ENCODE data around the gene TMTC1.
"Not testable (repeated sequence)": the region's sequence is repeated elsewhere in the genome, so short reads cannot be mapped to it uniquely, and the experiment has no call there.

Gene TMTC1

DNA sequence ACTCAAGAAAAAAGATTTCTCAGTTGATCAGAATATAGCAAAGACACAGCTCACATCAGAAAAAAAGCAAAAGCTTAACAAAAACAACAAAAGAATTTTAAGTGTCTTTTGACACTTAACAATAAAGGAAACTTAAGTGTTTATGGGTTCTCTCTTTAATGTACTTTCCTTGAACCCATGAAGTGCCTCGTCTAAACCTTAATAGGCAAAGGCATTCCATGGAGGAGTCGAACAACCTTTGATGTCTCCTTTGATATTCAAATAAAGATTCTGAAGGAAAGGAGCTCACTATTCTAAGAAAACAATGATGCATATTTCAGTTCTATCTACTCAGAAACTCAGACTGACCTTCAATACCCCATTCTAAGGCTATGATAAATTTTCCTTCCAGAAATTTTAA lies 116.7 kb downstream of the TMTC1 start:
- no peak for DNase-seq (ENCODE audit: low read depth)

DNA sequence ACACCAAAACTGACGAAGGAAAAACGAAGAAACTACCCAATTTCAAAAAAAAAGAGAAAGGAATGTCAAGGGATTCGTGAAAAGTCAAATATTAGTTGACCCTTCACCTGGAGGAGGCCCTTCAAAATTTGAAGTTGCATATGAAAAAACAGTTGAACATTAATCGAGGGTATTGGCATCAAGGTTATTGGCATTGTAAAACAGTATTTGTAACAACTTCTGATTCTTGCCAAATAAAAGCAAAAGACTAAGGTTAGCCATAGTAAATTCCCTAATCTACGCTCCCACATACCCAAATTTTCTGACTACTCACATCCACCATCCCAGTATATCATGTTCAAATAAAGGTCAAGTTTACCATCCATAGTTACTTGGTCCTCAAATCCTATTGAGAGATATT lies 118.6 kb downstream of the TMTC1 start:
- no peak for DNase-seq (ENCODE audit: low read depth)

DNA sequence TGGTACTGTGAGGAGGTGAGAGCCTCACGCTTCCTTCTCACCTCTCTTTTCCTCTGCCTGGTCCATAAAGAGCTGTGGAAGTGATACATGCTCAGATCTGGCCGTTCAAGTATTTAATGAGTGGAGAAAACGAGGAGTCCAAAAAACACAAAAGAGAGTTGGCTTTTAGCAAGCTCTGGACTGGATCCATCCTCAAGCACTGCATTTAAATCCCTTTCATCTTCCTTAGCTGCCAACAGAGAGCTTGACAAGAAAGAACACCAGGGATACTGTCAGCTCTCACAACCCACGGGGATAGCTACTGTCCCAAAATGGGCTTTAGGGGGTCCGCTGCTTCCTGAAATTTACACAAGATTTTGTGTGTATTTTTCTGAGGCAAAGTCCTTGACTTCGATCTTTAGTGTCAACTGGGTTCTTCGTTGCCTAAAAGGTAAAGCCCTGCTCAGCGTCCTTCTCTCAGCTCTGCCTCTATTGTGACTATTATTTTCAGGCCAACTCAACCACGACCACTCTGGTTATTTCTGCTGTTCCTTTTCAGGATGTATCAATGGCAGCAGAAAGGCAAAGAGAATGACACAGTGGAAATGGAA lies 120.9 kb downstream of the TMTC1 start:
- DNase-seq (ENCODE audit: low read depth) = no peak

DNA sequence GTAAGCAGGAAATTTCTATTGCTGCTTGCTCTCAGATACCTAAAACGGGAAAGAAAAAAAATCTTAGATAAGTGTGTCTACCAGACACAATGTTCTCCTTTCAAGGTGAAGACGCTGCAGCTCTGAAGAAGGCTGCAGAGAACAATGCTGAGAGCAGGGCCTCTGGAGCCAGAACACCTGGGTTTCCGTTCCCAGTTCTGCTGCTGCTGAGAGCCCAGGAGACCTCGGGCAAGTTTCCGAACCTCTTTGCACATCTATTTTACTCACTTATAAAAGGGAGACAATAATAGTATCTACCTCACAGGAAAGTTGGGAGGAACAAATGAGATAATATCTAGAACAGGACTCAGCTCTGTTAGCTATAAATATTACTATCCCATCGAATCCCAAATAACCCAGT lies 122.9 kb downstream of the TMTC1 start:
- no peak for DNase-seq (ENCODE audit: low read depth)

DNA sequence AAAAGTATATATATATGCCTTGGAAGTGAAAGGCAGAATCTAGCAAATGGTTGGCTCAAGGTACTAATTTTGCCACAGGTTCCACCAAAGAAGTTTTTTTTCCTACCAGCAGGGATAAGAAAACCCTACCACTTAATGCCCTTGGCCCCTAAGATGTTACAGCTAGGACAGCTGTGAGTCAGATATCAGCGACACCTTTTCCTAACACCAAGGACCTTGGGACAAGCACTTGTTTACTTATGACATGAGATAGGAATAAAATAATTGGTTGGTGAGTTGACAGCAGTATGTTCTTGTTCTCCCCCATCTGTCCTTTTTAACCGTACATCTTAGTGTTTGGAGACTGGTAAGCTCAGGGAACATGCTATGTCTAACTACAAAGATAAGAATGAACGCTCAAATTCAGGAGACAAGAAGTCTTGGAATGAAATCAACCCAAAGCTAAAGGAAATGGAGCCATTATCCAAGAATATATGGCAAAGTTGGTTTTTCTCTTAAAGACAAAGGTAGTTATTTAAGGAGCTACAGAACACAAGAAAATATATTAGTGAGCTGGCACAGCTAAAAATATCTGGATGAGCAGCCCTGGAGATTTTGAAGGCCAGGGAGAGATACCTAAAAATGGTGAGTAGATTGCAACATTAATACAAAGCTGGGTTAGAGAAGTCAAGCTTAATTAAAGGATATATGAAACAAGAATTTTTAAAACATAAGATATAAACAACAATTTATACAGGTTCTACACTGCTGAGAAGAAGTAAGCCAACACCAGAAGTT lies 126.8 kb downstream of the TMTC1 start:
- no peak for DNase-seq (ENCODE audit: low read depth)

DNA sequence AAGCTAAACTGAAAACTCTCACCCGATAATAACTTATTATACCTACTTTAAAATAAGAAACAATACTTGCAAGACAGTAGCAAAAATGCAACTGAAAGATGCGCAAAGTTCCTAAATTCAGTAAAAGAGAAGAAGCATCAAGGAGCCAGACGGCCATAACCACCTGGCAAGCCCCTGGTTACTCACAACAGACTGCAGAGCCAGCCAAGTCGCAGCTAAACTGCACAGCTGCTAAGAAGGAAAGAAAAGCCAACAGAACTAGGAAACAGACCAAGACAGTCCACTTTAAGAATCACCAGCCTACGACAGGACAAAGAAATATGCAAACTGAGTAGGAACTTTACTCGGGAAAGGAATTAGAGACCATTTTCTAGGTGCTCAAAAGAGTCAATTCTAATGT lies 127.9 kb downstream of the TMTC1 start:
- no peak for DNase-seq (ENCODE audit: low read depth)

DNA sequence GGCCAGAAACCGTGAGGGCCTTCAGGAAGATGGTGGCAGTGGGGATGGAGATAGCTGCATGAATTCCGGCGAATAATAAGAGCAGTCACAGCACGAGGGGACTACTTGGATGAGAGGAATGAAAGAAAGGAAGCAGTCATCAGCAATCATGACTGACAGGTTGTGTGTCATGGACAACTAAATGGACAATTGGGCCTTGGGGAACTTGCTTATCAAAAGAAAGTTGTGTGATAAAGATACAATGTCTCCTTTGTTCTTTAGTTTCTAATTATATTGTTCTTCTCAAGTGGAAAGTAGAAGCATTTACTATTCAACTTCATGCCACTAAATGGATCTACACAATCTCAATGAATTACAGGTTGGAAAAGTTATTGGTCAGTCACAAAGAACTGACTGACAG lies 130.5 kb downstream of the TMTC1 start:
- DNase-seq (ENCODE audit: low read depth) = no peak

DNA sequence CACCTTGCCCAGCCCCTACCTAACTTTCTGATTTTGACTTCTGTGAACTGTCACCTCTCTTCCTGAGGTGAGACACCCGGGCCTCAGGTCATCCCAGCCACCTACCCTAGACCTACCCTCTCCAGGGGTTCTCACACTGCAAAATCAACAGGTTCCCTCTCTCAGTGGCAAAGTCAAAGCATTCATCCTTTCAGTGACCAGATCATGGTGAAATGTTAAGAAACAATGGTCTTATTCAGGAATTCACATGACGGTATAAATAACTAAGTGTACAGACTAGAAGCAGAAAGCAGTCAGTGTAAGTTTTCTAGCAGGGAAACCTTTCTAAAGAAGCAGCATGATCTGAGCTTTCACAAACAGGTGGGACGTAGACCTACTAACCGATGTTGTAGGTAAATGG lies 133.4 kb downstream of the TMTC1 start:
- no peak for DNase-seq (ENCODE audit: low read depth)

DNA sequence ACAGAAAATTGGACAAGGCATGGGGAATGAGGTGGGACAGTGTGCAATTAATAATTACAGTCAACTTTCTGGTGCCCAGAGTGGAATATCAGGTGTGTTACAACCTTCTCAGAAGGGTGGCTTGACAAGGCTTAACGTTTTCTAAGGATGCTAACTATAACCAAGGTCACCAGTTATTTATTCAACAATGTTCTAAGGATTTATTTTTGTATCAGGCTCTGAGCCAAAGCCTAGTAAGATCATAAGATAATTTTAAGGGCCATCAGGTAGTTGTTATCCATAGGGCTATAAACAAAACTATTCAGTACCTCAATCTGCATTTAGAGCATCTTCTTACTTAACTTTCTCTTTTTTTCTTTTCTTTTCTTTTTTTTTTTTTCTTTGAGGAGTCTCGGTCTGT lies 134.0 kb downstream of the TMTC1 start:
- DNase-seq (ENCODE audit: low read depth) = no peak

DNA sequence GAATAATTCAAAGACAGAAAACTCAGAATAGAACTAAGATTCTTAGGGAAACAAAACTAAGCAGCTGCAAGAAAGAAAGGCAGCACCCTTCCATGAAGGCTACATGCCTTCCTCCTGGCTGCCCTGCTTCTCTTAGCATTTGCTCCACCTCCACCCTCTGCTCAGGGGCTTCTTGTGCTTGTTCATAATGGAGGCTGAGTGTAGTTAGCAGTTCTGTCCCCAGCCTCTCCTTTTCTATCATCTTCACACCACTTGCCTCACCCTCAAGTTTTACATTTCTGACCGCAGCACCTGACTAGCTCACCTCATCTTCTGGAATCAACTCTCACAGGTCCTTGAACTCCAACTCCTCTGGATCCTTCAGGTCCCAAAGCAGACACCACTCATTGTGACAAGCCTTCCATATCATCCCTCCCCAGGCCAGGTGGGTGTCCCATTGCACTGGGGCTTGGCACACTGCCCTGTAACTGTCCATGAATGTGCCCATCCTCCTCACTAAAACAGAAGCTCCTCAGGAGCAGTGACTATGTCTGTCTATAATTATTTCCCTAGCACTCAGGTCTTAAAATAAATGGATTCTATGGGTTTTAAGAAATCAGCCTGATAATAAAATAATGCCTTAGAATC lies 139.1 kb downstream of the TMTC1 start:
- no peak for DNase-seq (ENCODE audit: low read depth)

DNA sequence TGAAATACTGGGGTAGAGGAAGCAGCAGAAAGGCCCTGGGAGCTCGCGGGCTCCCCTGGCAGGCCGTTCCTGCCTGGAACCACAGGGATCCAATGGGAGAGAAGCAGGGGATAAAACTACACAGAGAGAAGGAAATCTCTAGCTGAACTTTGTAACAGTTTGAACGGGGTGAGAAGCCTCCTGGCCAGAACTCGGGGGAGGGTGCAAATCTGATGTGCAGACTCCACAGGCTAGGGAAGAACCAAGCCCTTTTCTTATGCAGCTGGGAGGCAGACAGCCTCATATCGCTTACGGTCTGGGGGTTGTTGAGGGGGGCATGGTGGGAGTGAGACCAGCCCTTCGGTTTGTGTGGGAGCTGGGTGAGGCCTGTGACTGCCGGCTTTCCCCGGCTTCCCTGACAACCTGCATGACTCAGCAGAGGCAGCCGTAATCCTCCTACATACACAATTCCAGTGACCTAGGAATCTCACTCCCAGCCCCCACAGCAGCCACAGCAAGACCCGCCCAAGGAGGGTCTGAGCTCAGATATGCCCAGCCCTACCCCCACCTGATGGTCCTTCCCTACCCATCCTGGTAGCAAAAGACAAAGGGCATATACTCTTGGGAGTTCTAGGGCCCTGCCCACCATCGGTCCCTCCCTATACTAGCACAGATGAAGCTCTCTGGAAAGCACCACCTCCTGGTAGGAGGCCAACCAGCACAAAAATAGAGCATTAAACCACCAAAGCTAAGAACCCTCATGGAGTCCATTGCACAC lies 143.0 kb downstream of the TMTC1 start:
- no peak for DNase-seq (ENCODE audit: low read depth)

DNA sequence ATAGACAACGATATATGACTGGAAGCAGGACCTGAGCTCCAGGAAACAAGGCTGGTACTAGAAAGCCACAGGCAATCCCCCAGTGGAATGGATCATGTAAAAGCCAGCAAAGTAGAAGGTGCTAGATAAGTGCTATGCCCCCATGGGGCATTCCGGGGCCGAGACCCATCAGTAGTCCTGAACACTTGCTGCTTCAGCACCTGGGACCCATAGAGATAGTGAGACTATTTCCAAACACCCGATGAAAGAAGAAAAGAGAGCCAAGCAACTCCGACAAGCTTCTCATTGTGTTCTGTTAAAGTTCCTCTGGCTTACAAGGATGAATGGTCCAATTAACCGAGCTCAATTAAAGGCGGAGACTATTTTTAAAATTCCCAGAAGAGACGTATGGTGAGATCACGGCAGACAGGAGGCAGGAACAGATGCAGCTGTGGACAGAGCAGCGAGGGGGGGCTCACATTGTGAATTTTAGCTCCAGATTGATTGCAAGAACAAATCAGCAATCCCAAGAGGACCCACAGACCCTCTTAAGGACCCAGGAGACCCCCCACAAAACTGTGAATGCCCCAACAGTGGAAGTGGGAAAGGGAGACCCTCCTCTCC lies 143.7 kb downstream of the TMTC1 start:
- DNase-seq (ENCODE audit: low read depth) = no peak

DNA sequence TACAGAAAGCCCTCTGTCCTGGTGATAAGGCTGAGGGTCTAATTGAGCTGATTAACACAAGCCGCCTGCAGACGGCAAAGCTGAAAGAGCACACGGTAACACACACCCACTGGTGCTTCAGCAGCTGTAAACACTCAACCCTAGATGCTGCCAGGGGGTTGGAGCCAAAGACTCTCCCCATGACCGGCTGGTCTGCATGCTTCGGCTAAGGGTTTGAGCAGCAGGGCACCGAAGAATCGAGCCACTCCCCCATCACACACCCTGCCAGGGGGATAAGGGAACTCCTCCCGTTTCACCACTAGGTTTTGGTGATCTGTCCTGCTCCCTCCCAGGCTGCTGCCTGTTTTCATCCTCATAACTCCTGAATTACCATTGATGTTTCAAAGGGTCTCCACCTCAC lies 145.2 kb downstream of the TMTC1 start:
- DNase-seq (ENCODE audit: low read depth) = no peak

DNA sequence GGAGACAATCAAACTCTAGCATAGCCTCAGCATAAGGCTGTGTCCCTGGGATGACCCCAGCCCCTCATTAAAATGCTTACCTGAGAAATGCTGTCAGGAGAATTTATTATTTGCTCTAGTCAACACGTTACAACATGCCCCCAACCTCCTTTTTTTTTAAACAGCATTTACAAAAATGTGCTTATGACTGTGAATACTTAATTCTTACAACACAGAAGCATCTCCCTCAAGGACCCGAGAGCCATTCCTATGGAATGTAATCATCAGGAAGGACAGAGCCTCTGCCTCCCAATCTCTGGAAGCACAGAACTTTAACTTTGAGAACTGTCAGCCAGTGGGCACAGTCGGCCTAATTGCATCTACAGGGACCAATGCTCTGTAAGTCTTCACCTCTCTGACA lies 149.7 kb downstream of the TMTC1 start:
- DNase-seq (ENCODE audit: low read depth) = no peak

DNA sequence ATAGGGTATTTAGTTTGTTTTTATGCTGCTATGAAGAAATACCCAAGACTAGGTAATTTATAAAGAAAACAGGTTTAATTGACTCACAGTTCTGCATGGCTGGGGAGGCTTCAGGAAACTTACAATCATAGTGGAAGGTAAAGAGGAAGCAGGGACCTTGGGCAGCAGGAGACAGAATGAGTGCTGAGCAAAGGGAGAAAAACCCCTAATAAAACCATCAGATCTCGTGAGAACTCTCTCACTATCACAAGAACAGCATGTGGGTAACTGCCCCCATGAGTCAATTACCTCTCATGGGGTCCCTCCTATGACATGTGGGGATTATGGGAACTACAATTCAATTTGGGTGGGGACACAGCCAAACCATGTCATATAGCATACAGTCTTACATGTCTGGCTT lies 153.6 kb downstream of the TMTC1 start:
- not testable (repeated sequence) for DNase-seq (ENCODE audit: low read depth)

DNA sequence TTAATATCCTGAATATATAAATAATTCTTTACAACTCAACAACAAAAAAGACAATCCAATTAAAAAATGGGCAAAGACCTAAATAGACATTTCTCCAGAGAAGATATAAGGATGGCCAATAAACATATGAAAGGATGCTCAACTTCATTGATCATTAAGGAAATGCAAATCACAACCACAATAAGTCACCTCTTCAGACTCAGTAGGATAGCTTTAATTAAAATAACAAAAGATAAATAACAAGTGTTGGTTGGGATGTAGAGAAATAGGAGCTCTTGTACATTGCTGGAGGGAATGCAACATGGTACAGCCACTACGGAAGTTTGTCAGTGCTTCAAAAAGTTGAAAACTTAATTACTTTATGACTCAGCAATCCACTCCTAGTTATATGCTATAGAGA lies 156.5 kb downstream of the TMTC1 start:
- no peak for DNase-seq (ENCODE audit: low read depth)

DNA sequence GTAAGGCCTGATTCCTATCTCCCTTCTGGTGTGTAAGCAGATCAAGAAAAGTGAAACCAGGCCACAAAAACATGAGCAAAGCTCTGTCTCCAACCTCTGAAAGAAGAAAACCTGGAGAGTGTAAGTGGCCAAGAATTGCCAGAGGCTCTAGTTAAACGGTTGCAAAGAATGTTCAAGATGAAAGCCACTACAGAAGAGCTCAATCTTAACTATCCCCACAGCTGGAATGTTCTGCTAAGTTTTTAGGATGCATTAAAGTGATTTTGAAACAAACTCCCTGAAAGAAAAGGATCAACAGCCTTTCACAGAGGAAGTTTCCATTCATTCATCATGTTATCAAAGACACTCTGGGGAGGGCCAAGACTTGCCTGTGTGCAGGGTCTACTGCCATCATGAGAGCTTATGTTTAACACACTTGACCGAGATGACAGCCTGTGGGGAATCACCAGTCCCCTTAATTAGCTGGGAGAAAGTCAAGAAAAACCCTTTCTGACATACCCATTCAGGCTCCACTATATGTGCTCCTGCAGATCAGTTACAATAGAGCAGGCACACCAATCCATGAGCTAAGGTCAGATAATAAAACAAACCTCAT lies 158.3 kb downstream of the TMTC1 start:
- DNase-seq (ENCODE audit: low read depth) = no peak

DNA sequence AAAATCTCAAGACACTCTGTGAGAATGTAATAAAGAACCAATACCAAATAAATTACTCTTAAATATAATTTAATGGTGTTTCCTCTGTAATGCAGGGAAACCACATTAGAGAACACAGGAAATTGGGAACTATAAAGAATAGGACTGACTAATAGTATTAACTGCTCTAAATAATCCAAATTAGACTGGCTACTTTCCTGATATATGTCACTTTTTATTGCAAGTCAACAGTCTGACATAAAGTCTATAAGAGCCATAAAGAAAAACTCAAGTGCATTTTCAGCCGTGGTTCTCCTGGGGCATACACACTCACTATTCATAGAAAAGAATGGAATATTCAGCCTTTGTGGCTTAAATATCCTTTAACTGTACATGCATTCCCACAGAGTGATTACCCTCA lies 161.5 kb downstream of the TMTC1 start:
- no peak for DNase-seq (ENCODE audit: low read depth)

DNA sequence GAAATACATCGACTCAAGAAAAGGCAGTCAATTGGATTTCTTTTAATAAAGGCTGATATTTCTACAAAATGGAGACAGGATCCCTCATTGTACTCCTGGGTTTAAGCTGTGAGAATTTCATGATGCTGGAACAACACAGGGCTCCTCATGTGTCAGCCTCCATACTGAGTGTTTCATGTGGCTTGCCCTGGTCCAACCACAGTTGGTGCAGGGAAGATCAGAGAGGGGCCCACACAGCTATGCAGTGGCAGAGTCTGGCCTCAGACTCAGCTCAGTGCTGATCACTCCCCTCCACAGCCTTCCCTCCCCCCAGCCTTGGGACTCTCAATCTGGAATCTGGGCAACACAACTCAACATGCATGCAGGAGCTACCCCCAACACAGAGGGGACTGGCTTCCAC lies 163.7 kb downstream of the TMTC1 start:
- DNase-seq (ENCODE audit: low read depth) = no peak

DNA sequence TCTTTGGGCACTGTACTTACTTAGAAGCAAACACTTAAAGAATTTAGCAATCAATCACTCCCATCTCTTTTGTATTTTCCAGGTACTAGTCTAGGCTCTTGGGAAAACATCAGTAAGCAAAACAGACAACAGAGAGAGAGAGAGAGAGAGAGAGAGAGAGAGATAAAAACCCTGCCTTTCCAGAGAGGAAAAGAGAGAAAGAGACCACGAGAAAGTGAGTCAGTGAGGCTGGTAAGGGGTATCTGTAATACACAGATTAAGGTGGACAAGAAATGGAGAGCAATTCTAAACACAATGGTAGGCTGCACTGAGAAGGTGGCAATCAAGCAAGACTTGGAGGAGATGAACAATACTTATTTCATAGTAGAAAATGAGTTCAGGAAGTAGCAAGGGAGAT lies 166.3 kb downstream of the TMTC1 start:
- no peak for DNase-seq (ENCODE audit: low read depth)

DNA sequence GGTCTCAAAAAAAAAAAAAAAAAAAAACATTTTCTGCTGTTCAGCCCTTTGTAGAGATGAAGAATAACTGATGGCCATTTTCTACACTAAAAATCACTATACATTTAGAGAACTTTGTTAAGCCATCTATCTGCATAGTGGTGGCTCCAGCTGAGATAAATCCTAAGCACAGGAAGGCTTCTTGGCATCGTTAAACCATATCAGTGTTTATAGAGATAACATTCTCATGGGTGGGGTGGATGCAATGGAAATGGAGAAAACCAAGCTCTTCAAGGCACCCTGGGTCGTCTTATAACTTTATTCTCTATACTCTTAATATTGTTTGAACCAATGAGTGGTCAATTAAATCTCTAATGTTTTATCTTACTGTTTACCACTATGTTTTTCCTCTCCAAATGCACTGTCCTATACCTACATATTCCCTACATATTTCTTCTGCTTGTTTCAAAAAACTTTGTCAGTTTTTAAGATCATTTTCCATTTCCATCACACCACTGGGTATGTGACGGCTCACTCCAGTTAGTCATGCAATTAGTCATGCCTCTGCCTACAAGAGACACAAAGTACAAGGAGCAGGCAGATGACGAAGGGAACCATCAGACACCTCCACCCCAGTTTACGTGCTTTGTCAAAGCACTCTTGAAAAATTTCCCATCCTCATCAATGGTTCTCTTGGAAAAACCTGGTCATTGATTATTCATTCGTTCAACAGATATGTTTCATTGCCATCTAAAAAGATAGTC lies 166.9 kb downstream of the TMTC1 start:
- DNase-seq (ENCODE audit: low read depth) = no peak

Measured in T-helper 22 cell (primary cell).